Motor neuron (in vitro differentiated cells): ENCODE results near the gene SCLY. TPM values are rescaled to one million over a fixed set of nuclear protein-coding genes. Genes with fewer than 3 reads are reported as not detected.
"Not testable (repeated sequence)": the region's sequence is repeated elsewhere in the genome, so short reads cannot be mapped to it uniquely, and the experiment has no call there.

Experiments used
- ATAC-seq, 8 experiments: fragments of 200-7000 bp; cut with Tn5 transposase; replicated peaks in 6 of 8; 2 replicates each; pipeline ENCODE4 v1.8.0; 2021; ENCODE audit warnings: mild to moderate bottlenecking in 8 of 8, moderate library complexity in 8 of 8
- H3K27ac ChIP-seq, 2 donors: fragments of 250-450 bp; sonication (Bioruptor Pico); 2 replicates each; pipeline ENCODE4 v1.9.0; 2021; ENCODE audit warnings: antibody characterized with exemption in 2 of 2, mild to moderate bottlenecking in 2 of 2, moderate library complexity in 1 of 2
- H3K4me1 ChIP-seq, 2 donors: fragments of 250-450 bp; sonication (Bioruptor Pico); replicated peaks in 1 of 2; 2 replicates each; pipeline ENCODE4 v1.6.1; 2021; ENCODE audit warnings: antibody characterized with exemption in 2 of 2, mild to moderate bottlenecking in 2 of 2, moderate library complexity in 1 of 2
- H3K4me3 ChIP-seq, 5 donors: fragments of 250-450 bp; sonication (Bioruptor Pico); 2 replicates each; pipeline ENCODE4 v1.9.0; 2021; ENCODE audit warnings: antibody characterized with exemption in 5 of 5, mild to moderate bottlenecking in 5 of 5, moderate library complexity in 4 of 5
- WGBS, 10 experiments: fragments of 450-650 bp; shearing (Covaris generic); methylation state at CpG; one replicate each; pipeline ENCODE4 v1.0.0; 2022; 5-methylcytosine and 5-hydroxymethylcytosine counted together
- in situ Hi-C, 9 experiments: fragments of 400-800 bp; cut with MboI; loops; one replicate each; pipeline ENCODE4 v1.15.0; 2021; ENCODE audit warnings: low sequenced_read_pairs in 9 of 9, low pct_unique_long_range_greater_than_20kb in 2 of 9; ENCODE audit not compliant: unreplicated experiment in 9 of 9
- total RNA-seq, 8 experiments: library from RNA; unstranded; fragments of 300-600 nt; gene quantifications; 2 replicates each; pipeline versions ENCODE4 v1.2.3 to v1.2.4, GENCODE V29; 2022

SCLY gene
- total RNA-seq, 8 experiments from 2014 or later, result 7.4 to 40.7 (median 12.4) TPM

DNA sequence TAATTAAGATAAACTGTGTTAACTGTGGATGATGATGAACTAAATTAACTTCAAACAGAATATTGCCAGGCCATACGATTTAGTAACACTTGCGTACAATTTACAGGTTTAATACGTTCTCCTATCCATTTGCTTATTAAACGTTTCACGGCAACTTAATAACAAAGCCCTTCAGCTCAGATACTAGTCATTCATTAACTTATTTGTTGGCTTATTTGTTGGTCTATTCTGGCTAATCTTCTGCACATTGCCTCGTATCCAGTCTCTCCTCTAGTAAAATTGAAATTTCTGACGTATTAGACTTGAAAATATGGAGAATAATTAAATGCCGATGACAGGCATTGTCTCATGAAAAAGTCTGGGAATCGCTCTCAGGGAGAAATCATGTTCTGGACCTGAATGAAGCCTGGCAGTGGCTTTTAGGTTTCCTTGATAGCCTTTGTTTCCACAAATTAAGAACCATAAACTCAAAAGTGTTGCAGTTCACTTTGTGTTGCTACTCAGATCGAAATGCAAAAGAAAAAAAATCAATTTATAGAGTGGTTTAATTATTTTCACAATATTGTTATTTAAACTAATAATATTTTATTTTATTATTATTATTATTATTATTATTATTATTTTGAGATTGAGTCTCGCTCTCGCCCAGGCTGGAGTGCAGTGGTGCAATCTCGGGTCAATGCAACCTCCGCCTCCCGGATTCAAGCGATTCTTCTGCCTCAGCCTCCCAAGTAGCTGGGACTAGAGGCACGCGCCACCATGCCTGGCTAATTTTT is 4.5 kb downstream of the SCLY start:
- in situ Hi-C loops, result no loop called here
- Histone ChIP-seq H3K27ac (no peak overlapping the region), H3K4me3 (no peak overlapping the region), H3K4me1 (peaks cover 4 to 5% of the 10 kb centered on the region in 2 donors)
- 69 to 95% (median 81%) methylated on average over 4 to 16 of the region's 18 CpGs for WGBS, 10 experiments
- ATAC-seq, result no peak

DNA sequence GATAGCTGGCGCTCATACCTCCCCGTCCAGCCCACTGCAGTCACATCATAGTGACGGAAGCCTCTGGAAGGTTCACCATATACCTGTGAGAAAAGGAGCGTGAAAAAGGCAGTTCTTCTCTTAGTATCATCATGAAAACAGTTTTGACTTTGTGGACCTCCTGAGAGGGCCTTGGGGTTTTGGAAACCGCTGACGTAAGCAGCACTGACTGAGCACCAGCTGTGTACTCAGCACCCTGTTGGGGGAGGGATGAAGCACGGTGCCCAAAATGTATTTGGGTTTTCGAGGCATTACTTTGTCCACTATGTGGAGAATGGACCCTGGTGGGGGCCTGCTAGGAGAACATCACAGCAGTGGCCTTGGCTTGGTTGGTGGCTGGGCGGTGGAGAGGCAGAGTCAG is 5.4 kb downstream of the SCLY start:
- H3K4me1 ChIP-seq, result peaks cover 4 to 5% of the 10 kb centered on the region in 2 donors
- H3K4me3 ChIP-seq, result no peak overlapping the region
- no peak overlapping the region for H3K27ac ChIP-seq
- 50 to 100% (median 91%) methylated on average over 1 to 9 of the region's 9 CpGs; no CpG with 5 or more reads in 2 of the 10 experiments for WGBS, 10 experiments
- in situ Hi-C loops, result no loop called here
- ATAC-seq, result no peak

DNA sequence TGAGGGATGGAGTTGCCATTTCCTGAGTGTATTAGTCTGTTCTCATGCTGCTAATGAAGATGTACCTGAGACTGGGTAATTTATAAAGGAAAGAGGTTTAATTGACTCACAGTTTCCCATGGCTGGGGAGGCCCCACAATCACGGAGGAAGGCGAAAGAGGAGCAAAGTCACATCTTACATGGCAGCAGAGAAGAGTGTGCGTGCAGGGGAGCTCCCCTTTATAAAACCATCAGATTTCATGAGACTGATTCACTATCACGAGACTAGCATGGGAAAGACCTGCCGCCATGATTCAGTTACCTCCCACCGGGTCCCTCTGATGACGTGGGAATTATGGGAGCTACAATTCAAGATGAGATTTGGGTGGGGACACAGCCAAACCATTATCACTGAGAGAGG is 5.9 kb downstream of the SCLY start:
- ATAC-seq, result not testable (repeated sequence)
- 93 to 100% (median 100%) methylated on average over 1 to 7 of the region's 7 CpGs; no CpG with 5 or more reads in 2 of the 10 experiments for WGBS, 10 experiments

DNA sequence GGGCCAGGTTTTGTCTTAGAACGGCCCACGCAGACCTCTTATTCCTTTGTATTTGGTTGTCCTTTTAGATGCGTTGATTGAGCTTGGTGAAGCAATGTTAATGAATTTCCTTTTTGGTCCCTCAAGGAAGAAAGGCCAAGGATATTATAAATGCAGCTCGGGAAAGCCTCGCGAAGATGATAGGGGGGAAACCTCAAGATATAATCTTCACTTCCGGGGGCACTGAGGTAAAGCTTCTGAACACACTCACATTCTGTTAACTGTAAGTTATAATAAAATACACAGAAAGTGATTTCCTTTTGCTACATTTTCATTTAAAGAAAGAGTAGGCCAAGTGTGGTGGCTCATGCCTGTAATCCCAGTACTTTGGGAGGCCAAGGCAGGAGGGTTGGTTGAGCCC is 7.1 kb downstream of the SCLY start:
- no peak for ATAC-seq
- in situ Hi-C loops, result no loop called here
- Histone ChIP-seq H3K4me3 (no peak overlapping the region), H3K27ac (no peak overlapping the region), H3K4me1 (no peaks in the 10 kb centered on the region)
- 80 to 100% (median 97%) methylated on average over 1 to 7 of the region's 7 CpGs; no CpG with 5 or more reads in 5 of the 10 experiments for WGBS, 10 experiments

More for the DNA sequence above, 5.9 kb downstream of the SCLY start:
- H3K4me1 ChIP-seq, in situ Hi-C loops, H3K4me3 ChIP-seq, H3K27ac ChIP-seq: not testable (repeated sequence)

DNA sequence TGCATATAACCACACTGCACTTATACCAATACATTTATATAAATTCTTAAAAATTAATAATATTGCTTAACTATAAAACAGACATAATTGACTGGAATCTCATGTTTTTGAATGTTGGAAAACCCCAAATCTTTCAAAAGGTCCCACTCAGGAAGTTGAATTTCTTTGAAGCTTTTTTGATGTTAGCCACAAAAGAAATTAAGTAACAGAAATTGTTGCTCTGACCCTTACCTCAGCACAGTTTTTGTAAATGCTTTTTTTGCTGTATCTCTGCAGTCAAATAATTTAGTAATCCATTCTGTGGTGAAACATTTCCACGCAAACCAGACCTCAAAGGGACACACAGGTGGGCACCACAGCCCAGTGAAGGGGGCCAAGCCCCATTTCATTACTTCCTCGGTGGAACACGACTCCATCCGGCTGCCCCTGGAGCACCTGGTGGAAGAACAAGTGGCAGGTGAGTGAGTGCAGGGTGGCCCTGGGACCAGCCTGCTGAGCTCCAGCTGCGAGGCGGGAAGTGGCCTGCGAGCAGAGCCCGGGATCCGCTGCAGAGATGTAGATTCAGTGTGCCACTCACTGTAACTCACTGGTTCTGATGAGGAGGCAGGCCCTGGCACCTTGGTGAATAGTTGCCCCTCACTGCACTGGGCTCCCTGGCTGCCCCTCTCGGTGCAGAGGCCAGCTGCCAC is 8.4 kb downstream of the SCLY start:
- Histone ChIP-seq H3K27ac (no peak overlapping the region), H3K4me1 (no peaks in the 10 kb centered on the region), H3K4me3 (no peak overlapping the region)
- 88 to 100% (median 97%) methylated on average over 1 to 7 of the region's 10 CpGs; no CpG with 5 or more reads in 3 of the 10 experiments for WGBS, 10 experiments
- in situ Hi-C loops, result no loop called here
- no peak for ATAC-seq

DNA sequence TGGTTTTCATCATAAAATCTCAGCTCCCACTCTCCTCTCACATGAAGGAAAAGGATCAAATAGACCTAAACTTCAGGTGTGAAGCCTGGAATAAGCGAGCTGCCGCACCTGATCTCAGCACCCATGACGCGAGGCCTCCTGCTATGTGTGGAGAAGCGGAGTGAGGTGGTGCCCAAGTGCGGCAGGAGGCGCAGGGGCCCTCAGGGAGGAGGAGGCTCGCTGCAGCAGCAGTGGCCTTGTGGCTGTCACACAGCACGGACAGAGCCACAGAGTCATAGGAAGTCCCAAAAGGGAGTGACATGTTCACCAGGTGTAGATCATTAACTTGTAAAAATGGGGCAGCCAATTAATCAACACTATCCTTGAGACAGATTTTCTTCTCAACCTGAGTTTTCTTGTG is 9.1 kb downstream of the SCLY start:
- no peaks in the 10 kb centered on the region for H3K4me1 ChIP-seq
- no peak overlapping the region for H3K27ac ChIP-seq
- 80 to 100% (median 93%) methylated on average over 1 to 9 of the region's 9 CpGs; no CpG with 5 or more reads in 3 of the 10 experiments for WGBS, 10 experiments
- in situ Hi-C loops, result no loop called here
- ATAC-seq, result no peak
- no peak overlapping the region for H3K4me3 ChIP-seq

DNA sequence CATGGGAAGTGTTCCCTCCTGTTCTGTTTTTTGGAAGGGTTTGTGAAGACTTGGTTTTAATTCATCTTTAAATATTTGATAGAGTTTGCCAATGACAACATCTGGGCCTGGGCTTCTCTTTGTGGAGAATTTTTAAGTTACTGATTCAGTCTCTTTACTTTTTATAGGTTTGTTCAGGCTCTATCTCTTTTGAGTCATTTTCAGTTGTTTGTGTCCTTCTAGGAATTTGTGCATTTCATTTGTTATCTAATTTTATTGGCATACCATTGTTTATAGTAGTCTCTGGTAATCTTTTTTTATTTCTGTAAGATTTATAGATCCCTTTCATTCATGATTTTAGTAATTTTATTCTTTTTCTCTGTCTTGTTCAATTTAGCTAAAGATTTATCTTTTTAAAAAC is 14.6 kb downstream of the SCLY start:
- in situ Hi-C loops, result no loop called here
- Histone ChIP-seq H3K27ac (no peak overlapping the region), H3K4me1 (peaks cover 0 to 5% of the 10 kb centered on the region in 2 donors), H3K4me3 (no peak overlapping the region)
- no peak for ATAC-seq

DNA sequence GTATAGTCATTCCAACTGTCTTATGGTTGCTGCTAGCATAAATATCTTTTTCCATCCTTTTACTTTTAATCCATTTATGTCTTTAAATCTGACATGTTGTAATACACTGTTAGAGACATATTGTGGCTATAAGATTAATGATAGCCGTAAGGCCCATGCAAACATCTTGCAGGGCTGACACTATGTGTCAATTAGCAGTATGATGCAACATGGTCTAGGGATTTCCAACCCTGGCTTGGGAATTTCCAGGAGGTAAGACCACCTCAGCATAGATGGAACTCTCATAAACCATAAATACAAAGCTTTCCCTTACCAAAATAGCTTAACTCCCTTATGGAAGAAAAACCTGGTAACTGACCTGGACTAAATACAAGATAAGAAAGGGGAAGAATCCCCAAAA is 16.5 kb downstream of the SCLY start:
- WGBS, 10 experiments, result 78 to 100% (median 100%) methylated on average over 1 of the region's 1 CpG; no CpG with 5 or more reads in 1 of the 10 experiments
- Histone ChIP-seq H3K4me3 (no peak overlapping the region), H3K4me1 (peaks cover 0 to 5% of the 10 kb centered on the region in 2 donors), H3K27ac (peak overlapping the region in 1 of 2 donors; percentile 16)
- ATAC-seq, result peak in 2 of 8 experiments; percentile 43 to 85
- in situ Hi-C loops, result no loop called here

DNA sequence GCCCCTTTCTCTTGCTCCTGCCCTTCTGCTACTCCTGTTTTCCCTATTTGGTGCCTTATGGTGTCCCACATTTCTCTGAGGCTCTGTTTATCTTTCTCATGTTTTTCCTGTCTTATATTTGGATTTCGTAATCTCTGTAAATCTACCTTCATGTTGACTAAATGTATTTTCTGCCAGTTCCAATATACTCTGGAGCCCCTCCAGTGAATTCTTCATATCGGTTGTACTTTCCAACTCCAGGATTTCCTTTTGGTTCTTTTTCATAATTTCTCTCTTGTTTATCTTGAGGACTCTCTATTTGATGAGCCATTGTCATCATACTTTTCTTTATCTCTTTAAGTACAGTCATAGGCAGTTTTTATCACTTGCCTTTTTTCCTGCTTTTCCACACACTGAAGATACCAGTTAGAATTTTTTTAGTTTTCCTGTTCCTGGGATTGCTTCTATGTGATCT is 19.1 kb downstream of the SCLY start:
- no peak overlapping the region for H3K27ac ChIP-seq
- in situ Hi-C loops, result no loop called here

DNA sequence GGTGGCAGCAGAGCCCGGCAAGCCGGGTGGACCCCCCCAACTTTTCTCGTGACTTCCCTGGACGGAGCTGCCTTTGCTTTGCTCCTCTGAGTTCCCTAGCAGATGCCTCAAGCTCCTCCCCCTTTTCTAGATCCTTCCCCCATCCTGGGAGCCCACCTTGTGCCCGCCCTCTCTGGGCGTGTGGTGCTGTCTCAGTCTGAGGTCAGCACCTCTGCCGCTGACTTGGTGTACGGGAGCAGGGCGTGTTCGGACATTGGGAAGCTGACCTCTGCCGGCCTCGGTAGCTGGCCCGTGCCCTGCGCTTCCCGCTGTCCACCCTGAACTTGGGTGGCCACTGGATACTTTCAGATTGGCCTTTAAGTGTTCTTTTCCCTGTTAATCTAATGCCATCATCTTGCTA is 19.7 kb downstream of the SCLY start:
- Histone ChIP-seq H3K4me3 (no peak overlapping the region), H3K27ac (no peak overlapping the region), H3K4me1 (peaks cover 0 to 5% of the 10 kb centered on the region in 2 donors)
- no peak for ATAC-seq
- in situ Hi-C loops, result no loop called here
- 78 to 100% (median 97%) methylated on average over 1 to 10 of the region's 15 CpGs; no CpG with 5 or more reads in 4 of the 10 experiments for WGBS, 10 experiments

More for the DNA sequence above, 19.1 kb downstream of the SCLY start:
- Histone ChIP-seq H3K4me1 (peaks cover 0 to 5% of the 10 kb centered on the region in 2 donors), H3K4me3 (no peak overlapping the region)
- WGBS, 10 experiments, result 92 to 100% (median 96%) methylated on average over 1 to 2 of the region's 2 CpGs
- no peak for ATAC-seq

DNA sequence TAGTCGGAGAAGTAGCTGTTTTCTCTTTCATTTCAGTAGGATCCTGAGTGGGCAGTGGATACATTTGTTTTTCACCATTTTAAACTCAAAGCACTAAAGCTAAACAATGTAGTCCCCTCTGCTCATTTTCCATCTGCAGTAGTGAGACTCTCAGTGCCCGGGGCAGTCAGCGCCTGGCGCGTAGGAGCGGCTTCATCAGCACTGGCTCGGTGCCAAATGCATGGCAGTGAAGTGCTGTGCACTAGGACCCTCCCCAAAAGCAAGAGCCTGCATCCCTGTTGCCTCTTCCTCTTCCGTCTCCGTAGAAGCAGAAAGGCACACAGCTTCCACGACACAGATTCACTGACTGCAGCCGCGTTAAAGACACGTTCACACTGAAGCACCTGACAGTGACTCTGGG is 20.3 kb downstream of the SCLY start:
- Histone ChIP-seq H3K27ac (no peak overlapping the region), H3K4me1 (peaks cover 0 to 5% of the 10 kb centered on the region in 2 donors), H3K4me3 (no peak overlapping the region)
- in situ Hi-C loops, result no loop called here
- 80 to 100% (median 94%) methylated on average over 1 to 8 of the region's 13 CpGs; no CpG with 5 or more reads in 2 of the 10 experiments for WGBS, 10 experiments
- peak in 1 of 8 experiments; percentile 32 for ATAC-seq

DNA sequence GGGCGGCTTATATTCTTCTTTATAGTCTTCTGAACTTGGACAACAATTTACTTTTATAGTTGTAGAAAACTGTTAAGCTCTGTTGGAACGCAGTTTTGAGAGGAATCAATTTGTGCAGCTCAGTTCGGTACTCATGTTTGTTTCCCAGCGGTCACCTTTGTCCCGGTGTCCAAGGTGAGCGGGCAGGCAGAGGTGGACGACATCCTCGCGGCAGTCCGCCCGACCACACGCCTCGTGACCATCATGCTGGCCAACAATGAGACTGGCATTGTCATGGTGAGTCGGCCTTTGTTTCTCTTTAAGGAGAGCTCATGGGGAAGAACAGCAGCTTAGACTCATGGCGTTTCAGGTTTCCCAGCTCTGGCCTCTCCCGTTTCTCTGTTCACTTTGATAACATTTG is 20.8 kb downstream of the SCLY start:
- WGBS, 10 experiments, result 92 to 100% (median 95%) methylated on average over 1 to 9 of the region's 16 CpGs; no CpG with 5 or more reads in 4 of the 10 experiments
- no peak for ATAC-seq
- H3K4me1 ChIP-seq, result peaks cover 0 to 5% of the 10 kb centered on the region in 2 donors
- H3K27ac ChIP-seq, result no peak overlapping the region
- no peak overlapping the region for H3K4me3 ChIP-seq
- in situ Hi-C loops, result no loop called here

DNA sequence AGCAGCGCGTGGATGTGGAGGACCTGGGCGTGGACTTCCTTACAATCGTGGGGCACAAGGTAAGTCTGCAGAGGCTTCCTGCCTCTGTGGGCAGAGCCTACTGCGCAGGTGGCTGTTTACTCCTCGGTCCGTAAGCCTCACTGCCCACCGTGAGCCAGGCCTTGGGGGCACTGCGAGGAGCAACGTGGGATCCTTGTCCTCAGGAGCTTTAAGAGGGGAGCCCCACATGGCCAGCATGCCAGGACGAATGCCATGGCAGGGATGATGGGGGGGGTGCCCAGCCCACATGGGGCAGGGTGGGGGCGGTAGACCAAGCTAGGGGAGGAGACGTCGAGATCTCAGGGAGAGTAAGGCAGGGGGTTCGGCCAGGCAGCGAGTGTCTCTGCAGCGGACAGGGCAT is 21.4 kb downstream of the SCLY start:
- Histone ChIP-seq H3K4me1 (peaks cover 0 to 5% of the 10 kb centered on the region in 2 donors), H3K4me3 (no peak overlapping the region), H3K27ac (no peak overlapping the region)
- in situ Hi-C loops, result no loop called here
- 80 to 100% methylated on average over 1 to 4 of the region's 17 CpGs; no CpG with 5 or more reads in 8 of the 10 experiments for WGBS, 10 experiments
- ATAC-seq, result no peak
